Common myeloid progenitor, CD34-positive (primary cell): ENCODE results near the gene LRRC3B.

Experiments
- CTCF ChIA-PET: fragments of 350-600 bp; sonication (Branson Sonifier 250); formaldehyde crosslinking; loops from one replicate; lab custom pipeline; 2021; ENCODE audit warnings: antibody characterized with exemption; lab: Charles Lee
- POLR2A ChIA-PET: fragments of 350-600 bp; sonication (Branson Sonifier 250); formaldehyde crosslinking; loops from one replicate; lab custom pipeline; 2021; ENCODE audit warnings: antibody characterized with exemption; lab: Charles Lee
- DNase-seq, 3 donors: peaks; one replicate each; pipeline versions ENCODE4 v3.0.0 to v3.0.0-alpha.2; 2013
- H3K27ac ChIP-seq, 2 experiments: 1 replicate in 1 of 2; 2 replicates in 1 of 2; pipeline ENCODE4 v1.7.0; 2013; ENCODE audit warnings: inconsistent platforms in 2 of 2, low read length in 2 of 2, mild to moderate bottlenecking in 2 of 2, low read depth in 1 of 2, moderate library complexity in 1 of 2; ENCODE audit not compliant: severe bottlenecking in 2 of 2, insufficient read depth in 1 of 2, poor library complexity in 1 of 2
- H3K27me3 ChIP-seq, 5 experiments: replicated peaks in 2 of 5; 1 replicate in 3 of 5; 2 replicates in 2 of 5; pipeline versions ENCODE4 v1.6.1 to v1.7.0; 2013; ENCODE audit warnings: low read length in 4 of 5, mild to moderate bottlenecking in 2 of 5, moderate library complexity in 2 of 5, inconsistent platforms in 1 of 5; ENCODE audit not compliant: insufficient read depth in 5 of 5, control insufficient read depth in 4 of 5
- H3K36me3 ChIP-seq, 4 experiments: 1 replicate in 2 of 4; 2 replicates in 2 of 4; pipeline versions ENCODE4 v1.6.1 to v1.7.0; 2013; ENCODE audit warnings: low read length in 3 of 4, control low read depth in 1 of 4, mild to moderate bottlenecking in 1 of 4; ENCODE audit not compliant: control insufficient read depth in 4 of 4, insufficient read depth in 4 of 4
- H3K4me1 ChIP-seq, 4 experiments: 1 replicate in 3 of 4; 2 replicates in 1 of 4; pipeline versions ENCODE4 v1.6.1 to v1.7.1; 2013; ENCODE audit warnings: low read length in 3 of 4, mild to moderate bottlenecking in 3 of 4, control low read depth in 1 of 4, inconsistent platforms in 1 of 4, moderate library complexity in 1 of 4; ENCODE audit not compliant: control insufficient read depth in 4 of 4, insufficient read depth in 4 of 4; ENCODE audit errors: control extremely low read depth in 1 of 4
- H3K4me3 ChIP-seq, 7 experiments: 1 replicate in 4 of 7; 2 replicates in 3 of 7; pipeline versions ENCODE4 v1.5.1 to v1.7.0; 2013; ENCODE audit warnings: mild to moderate bottlenecking in 7 of 7, low read length in 6 of 7, moderate library complexity in 6 of 7, inconsistent platforms in 2 of 7, low read depth in 2 of 7, control low read depth in 1 of 7; ENCODE audit not compliant: insufficient read depth in 4 of 7, control insufficient read depth in 1 of 7; ENCODE audit errors: extremely low read depth in 1 of 7
- H3K9me3 ChIP-seq, 5 experiments: 1 replicate in 4 of 5; 2 replicates in 1 of 5; pipeline versions ENCODE4 v1.6.1 to v1.7.1; 2013; ENCODE audit warnings: low read length in 4 of 5, mild to moderate bottlenecking in 2 of 5, inconsistent platforms in 1 of 5, low read depth in 1 of 5, moderate library complexity in 1 of 5; ENCODE audit not compliant: control insufficient read depth in 4 of 5, insufficient read depth in 2 of 5; ENCODE audit errors: control extremely low read depth in 1 of 5
- WGBS: methylation state at CpG from one replicate; pipeline ENCODE4 v1.1.5; 2013; ENCODE audit not compliant: insufficient coverage; 5-methylcytosine and 5-hydroxymethylcytosine counted together

The LRRC3B gene

GRCh38 chr3:26630669-26631389 is 8.3 kb downstream of the LRRC3B start:
- Histone ChIP-seq H3K27ac (no peak overlapping the region), H3K36me3 (no peaks in the 10 kb centered on the region), H3K4me3 (no peak overlapping the region), H3K9me3 (peaks cover 0 to 4% (median 0%) of the 10 kb centered on the region in 5 experiments), H3K27me3 (peaks cover 0 to 10% (median 5%) of the 10 kb centered on the region in 5 experiments), H3K4me1 (no peaks in the 10 kb centered on the region)
- CTCF ChIA-PET: no interaction called here
- WGBS: 100% methylated on average over 3 of the region's 4 CpGs
- DNase-seq: no peak
- POLR2A ChIA-PET: no interaction called here

- Histone ChIP-seq H3K27ac (no peak overlapping the region), H3K27me3 (peaks cover 0 to 8% (median 3%) of the 10 kb centered on the region in 5 experiments), H3K36me3 (no peaks in the 10 kb centered on the region), H3K9me3 (peaks cover 0 to 4% (median 0%) of the 10 kb centered on the region in 5 experiments), H3K4me1 (no peaks in the 10 kb centered on the region), H3K4me3 (no peak overlapping the region)
- ChIA-PET CTCF (no interaction called here), POLR2A (no interaction called here)
- DNase-seq: no peak
- no CpG with 5 or more reads among the region's 1 CpG for WGBS
Measured at GRCh38 chr3:26631390-26631738, 8.8 kb downstream of the LRRC3B start.

GRCh38 chr3:26634601-26635000 is 12.0 kb downstream of the LRRC3B start:
- no peak for DNase-seq
- H3K9me3 ChIP-seq: peaks cover 0 to 4% (median 0%) of the 10 kb centered on the region in 5 experiments
- no peaks in the 10 kb centered on the region for H3K27me3 ChIP-seq
- 0% methylated on average over 1 of the region's 5 CpGs for WGBS
- ChIA-PET CTCF (no interaction called here), POLR2A (no interaction called here)
- H3K4me1 ChIP-seq: no peaks in the 10 kb centered on the region
- H3K4me3 ChIP-seq: no peak overlapping the region
- no peaks in the 10 kb centered on the region for H3K36me3 ChIP-seq
- no peak overlapping the region for H3K27ac ChIP-seq

GRCh38 chr3:26636096-26636727 is 13.6 kb downstream of the LRRC3B start:
- WGBS: 83% methylated on average over 1 of the region's 1 CpG
- no peaks in the 10 kb centered on the region for H3K27me3 ChIP-seq
- ChIA-PET POLR2A (no interaction called here), CTCF (no interaction called here)
- no peaks in the 10 kb centered on the region for H3K36me3 ChIP-seq
- no peak for DNase-seq
- H3K9me3 ChIP-seq: peaks cover 0 to 4% (median 0%) of the 10 kb centered on the region in 5 experiments
- H3K4me3 ChIP-seq: no peak overlapping the region
- H3K27ac ChIP-seq: no peak overlapping the region
- H3K4me1 ChIP-seq: no peaks in the 10 kb centered on the region

GRCh38 chr3:26637698-26638097 is 15.1 kb downstream of the LRRC3B start:
- CTCF ChIA-PET: no interaction called here
- Histone ChIP-seq H3K4me3 (no peak overlapping the region), H3K27ac (no peak overlapping the region), H3K9me3 (peaks cover 0 to 4% (median 0%) of the 10 kb centered on the region in 5 experiments), H3K4me1 (no peaks in the 10 kb centered on the region), H3K27me3 (no peaks in the 10 kb centered on the region), H3K36me3 (no peaks in the 10 kb centered on the region)
- POLR2A ChIA-PET: no interaction called here
- no peak for DNase-seq

GRCh38 chr3:26638113-26638512 is 15.5 kb downstream of the LRRC3B start:
- no peaks in the 10 kb centered on the region for H3K4me1 ChIP-seq
- H3K4me3 ChIP-seq: no peak overlapping the region
- POLR2A ChIA-PET: no interaction called here
- H3K27me3 ChIP-seq: no peaks in the 10 kb centered on the region
- H3K27ac ChIP-seq: no peak overlapping the region
- CTCF ChIA-PET: no interaction called here
- peaks cover 0 to 2% (median 0%) of the 10 kb centered on the region in 5 experiments for H3K9me3 ChIP-seq
- no peaks in the 10 kb centered on the region for H3K36me3 ChIP-seq
- DNase-seq: no peak
- WGBS: no CpG with 5 or more reads among the region's 2 CpGs

GRCh38 chr3:26639339-26639738 is 16.8 kb downstream of the LRRC3B start:
- DNase-seq: no peak
- Histone ChIP-seq H3K27ac (no peak overlapping the region), H3K27me3 (no peaks in the 10 kb centered on the region), H3K36me3 (no peaks in the 10 kb centered on the region), H3K4me3 (no peak overlapping the region), H3K9me3 (no peaks in the 10 kb centered on the region), H3K4me1 (no peaks in the 10 kb centered on the region)
- ChIA-PET POLR2A (interaction anchor here (0.7 kb wide), 1 partner anchor 116 kb away, joined by 3 read pairs; no protein-coding TSS in a partner anchor), CTCF (no interaction called here)
- WGBS: no CpG with 5 or more reads among the region's 2 CpGs
